Vagina (tissue), 2 donors: ENCODE results near the gene ZNF579. TPM values are rescaled to one million over a fixed set of nuclear protein-coding genes. Genes with fewer than 3 reads are reported as not detected.

Experiments
- DNase-seq, 2 donors: peaks; one replicate each; pipeline ENCODE4 v3.0.0-alpha.2; 2017; ENCODE audit errors: extremely low spot score in 2 of 2
- H3K27ac ChIP-seq: fragments of 200-600 bp; sonication (generic); one replicate; pipeline ENCODE4 v1.5.1; 2019
- H3K27me3 ChIP-seq: fragments of 200-600 bp; sonication (generic); one replicate; pipeline ENCODE4 v1.5.1; 2019
- H3K36me3 ChIP-seq, 2 donors: fragments of 200-600 bp; sonication (generic); one replicate each; pipeline ENCODE4 v1.5.1; 2017 to 2019
- H3K4me1 ChIP-seq: fragments of 200-600 bp; sonication (generic); one replicate; pipeline ENCODE4 v1.5.1; 2019
- H3K4me3 ChIP-seq, 2 donors: fragments of 200-600 bp; sonication (generic); 1 replicate in 1 of 2; 2 replicates in 1 of 2; pipeline ENCODE4 v1.5.1; 2016 to 2019
- H3K9me3 ChIP-seq: fragments of 200-600 bp; sonication (generic); one replicate; pipeline ENCODE4 v1.5.1; 2019
- CTCF ChIP-seq, 3 experiments: fragments of 450-650 bp in 2 of 3; fragments of 200-600 bp in 1 of 3; sonication (generic) in 1 of 3; IDR thresholded peaks; one replicate each; pipeline ENCODE4 v1.5.1; 2017 to 2019; ENCODE audit warnings: antibody characterized with exemption in 3 of 3, mild to moderate bottlenecking in 2 of 3, moderate library complexity in 2 of 3
- POLR2A ChIP-seq, 2 donors: fragments of 450-650 bp; IDR thresholded peaks; one replicate each; pipeline ENCODE4 v1.6.1; 2017; ENCODE audit warnings: antibody characterized with exemption in 2 of 2, mild to moderate bottlenecking in 2 of 2, moderate library complexity in 2 of 2
- POLR2AphosphoS5 ChIP-seq, 2 donors: sonication (generic); formaldehyde crosslinking; IDR thresholded peaks; one replicate each; pipeline ENCODE4 v1.9.0; 2017; ENCODE audit warnings: antibody characterized with exemption in 2 of 2, mild to moderate bottlenecking in 2 of 2, low read depth in 1 of 2; ENCODE audit not compliant: insufficient read depth in 1 of 2
- intact Hi-C: fragments of 100-400 bp; cut with DNase I; formaldehyde crosslinking; loops from one replicate; pipeline ENCODE4 v1.15.1; 2023
- total RNA-seq: library from RNA; depleted of rRNA; stranded (reverse); fragments of >200 nt; gene quantifications from one replicate; pipeline ENCODE4 v1.2.3, GENCODE V29; 2016

ZNF579 gene
- total RNA-seq, 1 donor from 2014 or later: 3.2 TPM

DNA sequence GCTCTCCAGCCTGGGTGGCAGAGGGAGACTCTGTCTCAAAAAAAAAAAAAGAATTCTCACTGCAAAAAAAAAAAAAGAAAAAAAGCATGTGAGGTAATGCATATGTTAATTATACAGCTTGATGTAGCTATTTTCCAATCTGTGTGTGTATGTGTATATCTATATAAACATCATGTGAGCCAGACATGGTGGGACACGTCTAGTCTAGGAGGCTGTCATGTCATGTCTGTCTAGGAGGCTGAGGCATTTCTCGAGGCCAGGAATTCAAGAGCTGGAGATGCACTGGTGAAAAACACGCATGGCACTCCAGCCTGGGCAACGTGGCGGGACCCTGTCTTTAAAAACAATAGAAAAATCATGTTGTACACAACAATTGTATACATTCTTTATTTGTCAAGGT lies 28.4 kb downstream of the ZNF579 start:
- intact Hi-C loops: no loop called here
- no peak for DNase-seq
- Histone ChIP-seq H3K27me3 (no peaks in the 10 kb centered on the region), H3K27ac (no peak overlapping the region), H3K9me3 (no peaks in the 10 kb centered on the region), H3K4me1 (no peaks in the 10 kb centered on the region), H3K36me3 (no peaks in the 10 kb centered on the region), H3K4me3 (no peak overlapping the region)
- TF ChIP-seq POLR2AphosphoS5 (IDR thresholded peaks at IDR 0.05; ENCODE audit: insufficient read depth in 1 of 2, low read depth in 1 of 2) (no peak), CTCF (IDR thresholded peaks at IDR 0.05) (no peak), POLR2A (IDR thresholded peaks at IDR 0.05) (no peak)

DNA sequence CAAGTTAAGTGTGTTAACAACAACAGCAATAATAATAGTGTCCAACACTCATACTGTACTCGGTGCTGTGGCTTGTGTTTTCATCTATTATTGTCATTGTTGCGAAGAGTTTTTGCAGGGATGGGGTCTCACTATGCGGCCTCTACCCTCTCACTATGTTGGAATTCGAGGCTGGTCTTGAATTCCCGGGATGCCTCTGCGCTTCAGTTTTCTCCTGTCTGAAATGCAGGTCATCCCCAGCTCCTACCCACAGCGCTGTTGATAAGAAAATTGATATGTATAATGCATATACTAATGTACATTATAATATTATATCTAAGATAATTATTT lies 30.4 kb downstream of the ZNF579 start:
- no peak overlapping the region for H3K27ac ChIP-seq

DNA sequence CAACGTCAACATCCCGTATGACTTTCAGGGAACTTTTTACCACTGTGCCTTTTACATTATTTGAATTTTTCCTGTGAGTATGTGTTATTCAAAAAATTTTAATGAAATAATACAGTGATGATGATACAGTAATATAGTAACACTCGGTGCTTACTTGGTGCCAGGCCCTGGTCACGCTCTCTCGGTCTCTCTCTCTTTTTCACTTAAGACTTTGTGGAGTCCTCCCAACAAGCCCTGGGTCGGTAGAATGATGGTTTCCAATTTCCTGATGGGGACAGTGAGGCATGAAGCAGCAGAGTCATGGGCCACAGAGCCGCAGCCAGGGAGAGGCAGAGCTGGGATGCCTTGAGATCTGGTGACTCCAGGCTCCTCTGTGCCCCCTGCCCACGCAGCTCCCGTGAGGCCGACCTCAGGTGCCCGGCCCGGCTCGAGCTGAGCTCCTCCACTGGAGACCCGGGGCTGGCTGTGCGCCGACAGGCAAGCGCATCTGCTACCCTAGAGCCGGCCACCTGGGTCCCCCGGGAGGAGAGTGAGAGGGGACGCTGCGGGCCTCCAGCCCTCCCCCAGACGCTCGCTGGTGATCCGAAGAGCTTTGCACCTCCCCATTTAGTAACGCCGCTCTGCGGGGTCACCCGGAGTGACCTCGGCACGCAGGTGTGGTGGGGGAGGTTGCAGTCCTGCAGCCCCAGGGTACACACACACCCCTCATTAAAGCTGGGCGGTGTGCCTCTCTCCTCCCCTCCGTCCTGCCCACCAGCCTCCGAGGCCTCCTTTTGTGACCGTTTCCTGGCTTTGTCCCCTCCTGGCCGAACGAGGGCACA lies 30.9 kb downstream of the ZNF579 start:
- intact Hi-C loops: no loop called here
- no peaks in the 10 kb centered on the region for H3K4me1 ChIP-seq
- no peak for DNase-seq
- H3K27me3 ChIP-seq: no peaks in the 10 kb centered on the region
- H3K9me3 ChIP-seq: no peaks in the 10 kb centered on the region
- no peak overlapping the region for H3K4me3 ChIP-seq
- no peaks in the 10 kb centered on the region for H3K36me3 ChIP-seq
- no peak for TF ChIP-seq CTCF (IDR thresholded peaks at IDR 0.05)
- no peak for TF ChIP-seq POLR2AphosphoS5 (IDR thresholded peaks at IDR 0.05; ENCODE audit: insufficient read depth in 1 of 2, low read depth in 1 of 2)
- no peak for TF ChIP-seq POLR2A (IDR thresholded peaks at IDR 0.05)
- H3K27ac ChIP-seq: peak overlapping the region; percentile 36

More for the DNA sequence above, 30.4 kb downstream of the ZNF579 start:
- Histone ChIP-seq H3K9me3 (no peaks in the 10 kb centered on the region), H3K27me3 (no peaks in the 10 kb centered on the region), H3K4me3 (no peak overlapping the region), H3K4me1 (no peaks in the 10 kb centered on the region), H3K36me3 (no peaks in the 10 kb centered on the region)
- TF ChIP-seq POLR2AphosphoS5 (IDR thresholded peaks at IDR 0.05; ENCODE audit: insufficient read depth in 1 of 2, low read depth in 1 of 2): no peak
- no peak for TF ChIP-seq CTCF (IDR thresholded peaks at IDR 0.05)
- TF ChIP-seq POLR2A (IDR thresholded peaks at IDR 0.05): no peak
- intact Hi-C loops: no loop called here
- no peak for DNase-seq

DNA sequence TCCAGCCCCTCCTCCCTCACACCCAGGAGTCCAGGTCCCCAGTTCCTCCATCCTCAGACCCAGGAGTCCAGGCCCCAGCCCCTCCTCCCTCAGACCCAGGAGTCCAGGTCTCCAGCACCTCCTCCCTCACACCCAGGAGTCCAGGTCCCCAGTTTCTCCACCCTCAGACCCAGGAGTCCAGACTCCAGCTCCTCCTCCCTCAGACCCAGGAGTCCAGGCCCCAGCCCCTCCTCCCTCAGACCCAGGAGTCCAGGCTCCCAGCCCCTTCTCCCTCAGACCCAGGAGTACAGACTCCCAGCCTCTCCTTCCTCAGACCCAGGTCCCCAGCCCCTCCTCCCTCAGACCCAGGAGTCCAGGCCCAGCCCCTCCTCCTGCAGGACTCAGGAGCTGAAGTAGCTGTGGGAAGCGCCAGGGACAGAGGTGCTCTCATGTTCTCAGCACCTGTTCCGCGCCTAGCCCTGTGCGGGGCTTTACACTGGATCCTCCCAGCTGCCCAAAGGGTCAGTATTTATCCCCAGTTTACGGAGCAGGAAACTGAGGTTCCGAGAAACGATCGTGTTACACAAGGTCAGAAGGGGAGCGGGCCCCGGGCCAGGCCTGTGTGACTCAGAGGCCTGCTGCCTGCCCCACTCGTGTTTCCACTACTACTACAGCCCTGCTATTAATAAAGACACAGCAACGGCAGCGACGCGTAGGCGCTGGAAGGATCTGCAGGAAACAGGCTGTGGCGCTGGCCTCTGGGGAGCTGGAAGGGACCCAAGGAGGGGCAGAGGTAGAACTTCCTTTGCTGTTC lies 33.6 kb downstream of the ZNF579 start:
- H3K36me3 ChIP-seq: no peaks in the 10 kb centered on the region
- no peaks in the 10 kb centered on the region for H3K27me3 ChIP-seq
- peak overlapping the region; percentile 60 for H3K27ac ChIP-seq
- H3K4me3 ChIP-seq: no peak overlapping the region
- DNase-seq: no peak
- no peak for TF ChIP-seq POLR2A (IDR thresholded peaks at IDR 0.05)
- no peak for TF ChIP-seq CTCF (IDR thresholded peaks at IDR 0.05)
- peak; percentile 70 to 78 for TF ChIP-seq POLR2AphosphoS5 (IDR thresholded peaks at IDR 0.05; ENCODE audit: insufficient read depth in 1 of 2, low read depth in 1 of 2)
- H3K9me3 ChIP-seq: no peaks in the 10 kb centered on the region
- intact Hi-C loops: no loop called here
- no peaks in the 10 kb centered on the region for H3K4me1 ChIP-seq

GRCh38 chr19:55546011-55546410 lies 34.6 kb downstream of the ZNF579 start:
- Histone ChIP-seq H3K4me3 (no peak overlapping the region), H3K9me3 (no peaks in the 10 kb centered on the region), H3K4me1 (no peaks in the 10 kb centered on the region), H3K27me3 (no peaks in the 10 kb centered on the region), H3K27ac (peak overlapping the region; percentile 50), H3K36me3 (no peaks in the 10 kb centered on the region)
- intact Hi-C loops: no loop called here
- DNase-seq: no peak
- TF ChIP-seq POLR2AphosphoS5 (IDR thresholded peaks at IDR 0.05; ENCODE audit: insufficient read depth in 1 of 2, low read depth in 1 of 2) (no peak), POLR2A (IDR thresholded peaks at IDR 0.05) (no peak), CTCF (IDR thresholded peaks at IDR 0.05) (no peak)
